SH-SY5Y (cell line): ENCODE measurements around the gene CD2.

Source experiments
- GATA2 ChIP-seq: IDR thresholded peaks from 2 replicates; pipeline ENCODE4 v1.6.1; 2011; ENCODE audit warnings: mild to moderate bottlenecking, low read depth, low read length
- GATA3 ChIP-seq: IDR thresholded peaks from 2 replicates; pipeline ENCODE4 v1.6.1; 2011; ENCODE audit warnings: low read depth, mild to moderate bottlenecking, low read length, moderate library complexity

Gene CD2

GRCh38 chr1:116771997-116772647, 17.9 kb downstream of the CD2 start:
- no peak for TF ChIP-seq GATA3
- no peak for TF ChIP-seq GATA2

GRCh38 chr1:116772648-116773045, 18.4 kb downstream of the CD2 start:
- no peak for TF ChIP-seq GATA3
- TF ChIP-seq GATA2, result no peak

- TF ChIP-seq GATA3 (no peak), GATA2 (no peak)
Measured at GRCh38 chr1:116775116-116775752, 21.0 kb downstream of the CD2 start.

DNA sequence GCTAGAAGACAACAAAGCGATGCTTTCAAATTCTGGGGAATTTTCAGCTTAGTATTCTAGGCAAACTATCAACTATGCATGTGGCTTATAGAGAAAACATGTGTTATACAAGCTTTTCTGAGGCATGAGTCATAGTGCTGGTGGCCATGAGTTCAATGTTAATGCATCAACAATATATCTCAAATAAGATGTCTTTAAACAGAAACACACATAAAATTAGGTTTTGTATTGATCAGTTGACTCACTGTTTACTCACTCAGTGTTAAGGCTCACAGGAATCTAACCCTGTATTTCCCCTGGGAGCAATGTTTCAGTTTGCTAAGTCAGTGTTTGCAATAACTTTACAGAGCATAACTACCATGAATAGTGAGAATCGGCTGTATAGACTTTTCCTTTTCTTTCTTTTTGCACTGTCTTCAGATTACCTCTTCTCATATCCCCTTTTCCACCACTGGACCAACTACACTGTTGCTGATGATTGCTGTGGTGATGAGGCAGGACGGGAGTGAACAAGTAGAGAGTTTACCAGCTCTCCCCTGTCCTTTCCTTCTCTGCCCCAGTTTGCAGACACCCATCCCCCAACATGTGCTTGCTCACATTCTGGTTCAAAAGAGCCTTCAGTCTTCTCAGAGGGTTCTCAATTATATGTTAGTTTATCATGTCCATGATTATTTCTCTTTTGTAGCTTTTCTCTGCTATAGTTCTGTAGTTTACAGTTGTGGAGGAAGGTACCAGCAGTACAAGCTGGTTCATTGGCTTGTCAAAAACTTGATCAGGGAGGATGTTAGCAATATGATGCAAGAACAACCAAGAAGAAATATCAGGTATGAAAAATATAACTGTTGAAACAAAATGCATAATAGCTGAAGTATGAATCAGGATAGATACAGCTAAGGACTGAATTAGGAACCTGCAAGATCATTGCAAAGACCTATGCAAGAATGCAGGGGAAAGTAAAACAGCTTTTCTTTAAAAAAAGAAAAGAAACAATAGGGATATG, 23.9 kb downstream of the CD2 start:
- TF ChIP-seq GATA3 (no peak), GATA2 (no peak)

DNA sequence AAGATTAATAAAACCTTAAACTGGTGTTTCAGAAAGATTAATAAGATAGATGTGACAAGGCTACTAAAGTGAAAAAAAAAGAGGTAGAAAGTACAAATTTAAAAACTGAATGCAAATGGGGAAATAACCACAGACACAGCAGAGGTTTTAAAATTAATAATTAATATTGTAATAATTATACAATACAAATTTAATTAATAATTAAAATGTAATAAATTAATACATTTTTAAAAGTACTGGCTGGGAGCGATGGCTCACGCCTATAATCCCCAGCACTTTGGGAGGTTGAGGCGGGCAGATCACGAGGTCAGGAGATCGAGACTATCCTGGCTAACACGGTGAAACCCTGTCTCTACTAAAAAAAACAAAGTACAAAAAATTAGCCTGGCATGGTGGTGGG, 26.8 kb downstream of the CD2 start:
- TF ChIP-seq GATA2, result no peak
- TF ChIP-seq GATA3, result no peak

DNA sequence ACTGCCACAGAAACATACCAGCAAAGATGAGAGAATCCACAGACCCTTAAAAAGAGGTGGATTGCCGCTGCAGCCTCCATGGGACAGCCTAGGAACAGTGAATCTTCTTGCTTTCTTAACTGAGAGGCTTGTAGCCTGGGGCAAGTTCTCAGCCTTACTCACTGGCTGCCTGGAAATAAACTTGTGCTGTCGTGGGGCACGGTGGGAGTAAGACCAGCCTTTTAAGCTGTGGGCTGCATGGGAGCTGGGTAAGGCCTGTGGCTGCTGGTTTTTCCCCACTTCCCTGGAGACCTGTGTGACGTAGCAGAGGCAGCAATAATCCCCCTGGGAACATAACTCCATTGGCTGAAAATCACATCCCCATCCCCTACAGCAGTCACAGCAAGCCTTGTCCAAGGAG, 30.8 kb downstream of the CD2 start:
- TF ChIP-seq GATA2, result no peak
- no peak for TF ChIP-seq GATA3

DNA sequence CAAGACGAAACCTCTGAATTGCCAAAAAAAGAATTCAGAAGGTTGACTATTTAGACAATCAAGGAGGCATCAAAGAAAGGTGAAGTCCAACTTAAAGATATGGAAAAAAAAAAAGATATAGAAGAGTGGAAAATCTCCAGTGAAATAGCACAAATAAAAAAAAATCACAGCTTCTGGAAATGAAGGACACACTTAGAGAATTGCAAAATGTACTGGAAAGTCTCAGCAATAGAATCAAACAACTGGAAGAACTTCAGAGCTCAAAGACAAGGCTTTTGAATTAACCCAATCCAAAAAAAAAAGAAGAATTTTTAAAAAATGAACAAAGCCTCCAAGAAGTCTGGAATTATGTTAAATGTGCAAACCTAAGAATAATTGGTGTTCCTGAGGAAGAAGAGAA, 31.8 kb downstream of the CD2 start:
- no peak for TF ChIP-seq GATA3
- TF ChIP-seq GATA2, result no peak

- TF ChIP-seq GATA2 (no peak), GATA3 (no peak)
Measured at GRCh38 chr1:116791727-116792126, 37.5 kb downstream of the CD2 start.

DNA sequence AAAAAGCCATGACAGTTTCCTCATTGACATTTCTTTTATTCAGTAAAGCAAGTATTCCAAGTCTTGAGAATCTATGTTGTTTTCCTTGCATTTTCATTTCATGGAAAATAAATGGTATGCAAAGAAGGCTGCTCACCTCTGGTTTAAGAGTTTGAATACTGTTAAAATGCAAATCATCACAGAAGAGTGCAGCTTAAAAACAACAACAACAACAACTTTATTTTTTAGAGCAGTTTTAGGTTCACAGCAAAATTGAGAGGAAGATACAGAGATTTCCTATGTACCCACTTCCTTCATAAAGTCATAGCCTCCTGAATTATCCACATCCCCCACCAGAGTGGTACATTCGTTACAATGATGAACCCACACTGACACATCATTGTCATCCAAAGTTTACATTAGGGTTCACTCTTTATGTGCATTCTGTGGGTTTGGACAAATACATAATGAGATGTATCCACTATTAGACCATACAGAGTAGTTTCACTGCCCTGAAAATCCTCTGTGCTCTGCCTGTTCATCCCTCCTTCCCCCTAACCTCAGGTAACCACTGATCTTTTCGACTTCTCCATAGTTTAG, 39.2 kb downstream of the CD2 start:
- no peak for TF ChIP-seq GATA2
- TF ChIP-seq GATA3, result no peak

DNA sequence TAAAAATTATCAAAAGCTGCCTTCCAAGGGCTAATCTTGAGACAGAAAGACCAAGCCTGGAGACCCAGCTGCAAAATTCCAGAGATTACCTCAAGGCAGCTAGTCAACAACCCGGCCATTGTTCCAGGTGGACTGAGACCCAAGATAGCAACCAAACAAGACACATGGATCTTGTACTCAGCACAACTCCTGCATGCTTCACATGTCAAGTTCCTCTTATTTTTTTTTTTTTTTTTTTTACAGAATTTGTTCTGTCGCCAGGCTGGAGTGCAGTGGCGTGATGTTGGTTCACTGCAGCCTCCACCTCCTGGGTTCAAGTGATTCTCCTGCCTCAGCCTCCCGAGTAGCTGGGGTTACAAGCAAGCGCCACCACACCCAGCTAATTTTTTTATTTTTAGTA, 40.1 kb downstream of the CD2 start:
- no peak for TF ChIP-seq GATA3
- no peak for TF ChIP-seq GATA2

GRCh38 chr1:116794804-116795481, 40.7 kb downstream of the CD2 start:
- TF ChIP-seq GATA2 (no peak), GATA3 (no peak)

DNA sequence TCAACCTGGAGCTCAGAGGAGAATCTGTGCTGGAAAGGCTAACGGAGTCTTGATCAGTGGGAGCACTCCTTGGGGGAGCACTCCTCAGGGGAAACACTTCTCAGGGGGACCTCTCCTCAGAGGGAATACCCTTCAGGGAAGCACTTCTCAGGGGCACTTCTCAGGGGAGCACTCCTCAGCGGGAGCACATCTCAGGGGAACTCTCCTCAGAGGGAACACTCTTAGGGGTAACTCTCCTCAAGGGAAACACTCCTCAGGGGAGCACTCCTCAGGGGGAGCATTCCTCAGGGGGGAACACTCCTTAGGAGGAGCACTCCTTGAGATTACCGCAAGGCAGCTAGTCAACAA, 41.2 kb downstream of the CD2 start:
- TF ChIP-seq GATA2, result no peak
- TF ChIP-seq GATA3, result no peak

- no peak for TF ChIP-seq GATA2
- no peak for TF ChIP-seq GATA3
Measured at GRCh38 chr1:116804736-116805135, 50.5 kb downstream of the CD2 start.

DNA sequence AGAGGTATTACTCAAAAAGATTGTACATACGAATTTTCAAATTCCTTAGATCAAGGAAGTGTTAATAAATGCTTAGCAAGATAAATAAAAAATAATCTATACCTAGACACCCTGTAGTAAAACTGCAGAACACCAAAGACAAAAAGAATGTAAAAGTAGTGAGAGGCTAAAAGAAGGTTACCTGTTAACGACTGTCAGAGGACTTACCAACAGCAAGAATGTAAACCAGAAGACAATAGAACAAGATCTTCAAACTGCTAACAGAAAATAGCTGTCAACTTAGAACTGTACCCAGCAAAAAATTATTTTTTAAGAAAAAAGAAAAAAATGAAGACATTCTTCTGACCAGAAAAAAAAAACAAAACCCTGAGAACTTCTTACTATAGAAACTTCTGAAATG, 51.2 kb downstream of the CD2 start:
- TF ChIP-seq GATA2 (no peak), GATA3 (no peak)
